PC-3 (cell line): ENCODE data around the gene C17orf67.

Source experiments
- EZH2 ChIP-seq: fragments of 300-600 bp; sonication (generic); IDR thresholded peaks from one replicate; pipeline ENCODE4 v1.6.1; 2017; ENCODE audit warnings: antibody characterized with exemption, mild to moderate bottlenecking, low read length; ENCODE audit not compliant: unreplicated experiment
- TF ChIP-seq, protein P1 (sequence below): fragments of 300-600 bp; sonication (generic); conservative IDR thresholded peaks from 2 replicates; pipeline ENCODE4 v1.5.1; 2017; ENCODE audit warnings: antibody characterized with exemption, low read depth, mild to moderate bottlenecking, low read length

GRCh38 chr17:56867948-56868376, 34.2 kb upstream of the C17orf67 start:
- TF ChIP-seq, protein P1, sequence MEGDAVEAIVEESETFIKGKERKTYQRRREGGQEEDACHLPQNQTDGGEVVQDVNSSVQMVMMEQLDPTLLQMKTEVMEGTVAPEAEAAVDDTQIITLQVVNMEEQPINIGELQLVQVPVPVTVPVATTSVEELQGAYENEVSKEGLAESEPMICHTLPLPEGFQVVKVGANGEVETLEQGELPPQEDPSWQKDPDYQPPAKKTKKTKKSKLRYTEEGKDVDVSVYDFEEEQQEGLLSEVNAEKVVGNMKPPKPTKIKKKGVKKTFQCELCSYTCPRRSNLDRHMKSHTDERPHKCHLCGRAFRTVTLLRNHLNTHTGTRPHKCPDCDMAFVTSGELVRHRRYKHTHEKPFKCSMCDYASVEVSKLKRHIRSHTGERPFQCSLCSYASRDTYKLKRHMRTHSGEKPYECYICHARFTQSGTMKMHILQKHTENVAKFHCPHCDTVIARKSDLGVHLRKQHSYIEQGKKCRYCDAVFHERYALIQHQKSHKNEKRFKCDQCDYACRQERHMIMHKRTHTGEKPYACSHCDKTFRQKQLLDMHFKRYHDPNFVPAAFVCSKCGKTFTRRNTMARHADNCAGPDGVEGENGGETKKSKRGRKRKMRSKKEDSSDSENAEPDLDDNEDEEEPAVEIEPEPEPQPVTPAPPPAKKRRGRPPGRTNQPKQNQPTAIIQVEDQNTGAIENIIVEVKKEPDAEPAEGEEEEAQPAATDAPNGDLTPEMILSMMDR = no peak
- TF ChIP-seq EZH2 = no peak
